Tibial nerve (tissue), 3 donors: ENCODE results near the gene RHD.
"Not testable (repeated sequence)": the region's sequence is repeated elsewhere in the genome, so short reads cannot be mapped to it uniquely, and the experiment has no call there.

Experiments used
- POLR2A ChIP-seq, 2 donors: fragments of 450-650 bp; IDR thresholded peaks; one replicate each; pipeline ENCODE4 v1.6.1; 2017; ENCODE audit warnings: antibody characterized with exemption in 2 of 2, mild to moderate bottlenecking in 2 of 2, moderate library complexity in 2 of 2
- TF ChIP-seq, protein P1 (sequence below), 5 experiments: fragments of 200-600 bp in 3 of 5; fragments of 450-650 bp in 2 of 5; sonication (generic) in 3 of 5; IDR thresholded peaks; one replicate each; pipeline ENCODE4 v1.5.1; 2016 to 2019; ENCODE audit warnings: antibody characterized with exemption in 5 of 5, mild to moderate bottlenecking in 3 of 5, moderate library complexity in 2 of 5

DNA sequence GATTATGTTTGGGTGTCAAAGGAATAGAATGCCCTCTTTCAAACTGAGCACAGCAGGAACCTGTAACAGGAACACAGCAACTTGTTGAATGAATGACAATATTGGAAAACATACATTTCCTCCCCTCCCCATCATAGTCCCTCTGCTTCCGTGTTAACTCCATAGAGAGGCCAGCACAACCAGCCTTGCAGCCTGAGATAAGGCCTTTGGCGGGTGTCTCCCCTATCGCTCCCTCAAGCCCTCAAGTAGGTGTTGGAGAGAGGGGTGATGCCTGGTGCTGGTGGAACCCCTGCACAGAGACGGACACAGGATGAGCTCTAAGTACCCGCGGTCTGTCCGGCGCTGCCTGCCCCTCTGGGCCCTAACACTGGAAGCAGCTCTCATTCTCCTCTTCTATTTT is at the start of gene RHD:
- TF ChIP-seq, protein P1, sequence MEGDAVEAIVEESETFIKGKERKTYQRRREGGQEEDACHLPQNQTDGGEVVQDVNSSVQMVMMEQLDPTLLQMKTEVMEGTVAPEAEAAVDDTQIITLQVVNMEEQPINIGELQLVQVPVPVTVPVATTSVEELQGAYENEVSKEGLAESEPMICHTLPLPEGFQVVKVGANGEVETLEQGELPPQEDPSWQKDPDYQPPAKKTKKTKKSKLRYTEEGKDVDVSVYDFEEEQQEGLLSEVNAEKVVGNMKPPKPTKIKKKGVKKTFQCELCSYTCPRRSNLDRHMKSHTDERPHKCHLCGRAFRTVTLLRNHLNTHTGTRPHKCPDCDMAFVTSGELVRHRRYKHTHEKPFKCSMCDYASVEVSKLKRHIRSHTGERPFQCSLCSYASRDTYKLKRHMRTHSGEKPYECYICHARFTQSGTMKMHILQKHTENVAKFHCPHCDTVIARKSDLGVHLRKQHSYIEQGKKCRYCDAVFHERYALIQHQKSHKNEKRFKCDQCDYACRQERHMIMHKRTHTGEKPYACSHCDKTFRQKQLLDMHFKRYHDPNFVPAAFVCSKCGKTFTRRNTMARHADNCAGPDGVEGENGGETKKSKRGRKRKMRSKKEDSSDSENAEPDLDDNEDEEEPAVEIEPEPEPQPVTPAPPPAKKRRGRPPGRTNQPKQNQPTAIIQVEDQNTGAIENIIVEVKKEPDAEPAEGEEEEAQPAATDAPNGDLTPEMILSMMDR (IDR thresholded peaks at IDR 0.05): not testable (repeated sequence)
- not testable (repeated sequence) for TF ChIP-seq POLR2A (IDR thresholded peaks at IDR 0.05)
